Left renal pelvis (tissue), 4 donors: ENCODE data around the gene TANC2. TPM values are rescaled to one million over a fixed set of nuclear protein-coding genes. Genes with fewer than 3 reads are reported as not detected.

Source experiments
- DNase-seq, 4 donors: peaks; one replicate each; pipeline ENCODE4 v3.0.0-alpha.2; 2013; ENCODE audit warnings: low read depth in 4 of 4, low spot score in 3 of 4
- polyA plus RNA-seq, 4 donors: library from polyadenylated mRNA; unstranded; fragments of 120-200 nt; gene quantifications; one replicate each; pipeline ENCODE4 v1.2.1, GENCODE V29; 2013; ENCODE audit not compliant: insufficient read length in 4 of 4

Gene TANC2
- polyA plus RNA-seq, 4 donors: 28.3 to 32.0 (median 29.1) TPM

DNA sequence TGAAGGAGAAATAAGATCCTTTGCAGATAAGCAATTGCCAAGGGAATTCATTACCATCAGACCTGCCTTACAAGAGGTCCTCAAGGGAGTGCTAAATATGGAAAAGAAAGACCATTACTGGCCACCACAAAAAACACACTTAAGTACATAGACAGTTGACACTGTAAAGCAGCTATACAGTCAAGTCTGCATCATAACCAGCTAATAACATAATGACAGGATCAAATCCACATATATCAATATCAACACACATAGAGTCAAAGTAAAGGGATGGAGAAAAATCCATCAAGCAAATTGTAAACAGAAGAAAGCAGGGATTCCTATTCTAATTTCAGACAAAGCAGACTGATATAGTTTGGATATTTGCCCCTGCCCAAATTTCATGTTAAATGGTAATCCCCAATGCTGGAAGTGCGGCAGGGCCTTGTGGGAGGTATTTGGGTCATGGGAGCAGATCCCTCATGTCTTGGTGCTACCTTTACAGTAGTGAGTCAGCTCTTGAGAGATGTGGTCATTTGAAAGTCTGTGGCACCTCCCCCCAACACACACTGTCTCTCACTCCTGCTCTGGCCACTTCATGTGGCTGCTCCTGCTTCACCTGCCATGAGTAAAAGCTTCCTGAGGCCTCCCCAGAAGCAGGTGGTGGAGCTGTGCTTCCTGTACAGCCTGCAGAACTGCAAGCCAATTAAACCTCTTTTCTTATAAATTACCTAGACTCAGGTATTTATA, 32.8 kb downstream of the TANC2 start:
- no peak for DNase-seq

GRCh38 chr17:62999736-63000135, 33.7 kb downstream of the TANC2 start:
- DNase-seq: no peak

GRCh38 chr17:63001689-63002394, 35.8 kb downstream of the TANC2 start:
- no peak for DNase-seq

DNA sequence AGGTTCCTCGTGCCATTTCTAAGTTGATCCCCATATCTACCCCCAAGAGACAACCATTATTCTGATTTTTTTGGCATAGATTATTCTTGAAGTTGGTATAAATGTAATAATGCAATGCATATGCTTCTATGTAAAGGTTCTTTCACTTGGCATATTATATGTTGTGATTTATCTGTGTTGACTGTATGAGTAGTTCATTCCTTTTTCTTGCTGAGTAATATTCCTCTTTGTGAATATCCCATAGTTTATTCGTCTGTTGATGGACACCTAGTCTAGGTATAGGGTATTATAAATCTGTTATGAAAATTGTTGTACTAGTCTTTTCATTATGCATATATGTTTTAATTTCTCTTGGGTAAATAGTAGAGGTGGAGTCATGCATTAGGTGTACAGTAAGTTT, 36.6 kb downstream of the TANC2 start:
- no peak for DNase-seq

DNA sequence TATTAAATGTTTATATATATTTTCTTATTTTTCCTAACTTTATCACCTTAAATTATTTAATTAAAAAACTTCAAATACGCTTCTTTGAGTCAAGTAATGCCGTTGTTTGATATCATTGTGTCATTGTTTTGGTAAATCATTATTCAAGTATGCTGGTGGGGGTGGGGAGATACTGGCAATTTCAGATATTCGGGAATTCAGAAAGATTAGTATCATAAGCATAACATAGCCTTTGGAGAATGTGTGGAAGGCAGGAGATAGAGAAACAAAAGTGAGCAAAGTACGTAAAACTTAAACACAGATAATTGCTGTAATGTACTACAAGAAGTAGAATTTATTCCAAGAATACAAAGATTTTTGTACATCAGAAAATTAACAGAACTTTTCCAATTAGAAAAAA, 49.8 kb downstream of the TANC2 start:
- no peak for DNase-seq

Other genes with a start within 250 kb of the TANC2 start
- gene MARCHF10, start 157.9 kb upstream of the TANC2 start, polyA plus RNA-seq: 1 to 10 TPM in 2 of 4 donors, under 1 TPM in 2; 0.50 to 2.0 (median 1.0) TPM